HAP-1 (cell line): Measurements from ENCODE around the gene HUS1B.
"Not testable (repeated sequence)": the region's sequence is repeated elsewhere in the genome, so short reads cannot be mapped to it uniquely, and the experiment has no call there.

Experiments used
- DNase-seq, 2 experiments: peaks; one replicate each; pipeline ENCODE4 v3.0.0-alpha.2; 2016 to 2020; ENCODE audit warnings: low spot score in 2 of 2
- H3K27me3 ChIP-seq: fragments of 250-450 bp; sonication (Bioruptor Pico); 2 replicates; pipeline ENCODE4 v1.5.1; 2020; ENCODE audit warnings: low read depth, mild to moderate bottlenecking, moderate library complexity
- H3K36me3 ChIP-seq: fragments of 250-450 bp; sonication (Bioruptor Pico); replicated peaks from 2 replicates; pipeline ENCODE4 v1.5.1; 2020; ENCODE audit warnings: mild to moderate bottlenecking
- H3K4me1 ChIP-seq: fragments of 250-450 bp; sonication (Bioruptor Pico); 2 replicates; pipeline ENCODE4 v1.5.1; 2020; ENCODE audit warnings: mild to moderate bottlenecking
- H3K4me3 ChIP-seq: fragments of 250-450 bp; sonication (Bioruptor Pico); 2 replicates; pipeline ENCODE4 v1.5.1; 2020; ENCODE audit warnings: mild to moderate bottlenecking, moderate library complexity
- H3K9me3 ChIP-seq: fragments of 250-450 bp; sonication (Bioruptor Pico); 2 replicates; pipeline ENCODE4 v1.5.1; 2020; ENCODE audit warnings: mild to moderate bottlenecking, moderate library complexity
- in situ Hi-C: fragments of 300-500 bp; cut with MboI; formaldehyde crosslinking; loops from 3 replicates; pipeline ENCODE4 v1.14.3; 2020; ENCODE audit warnings: low sequenced_read_pairs, inconsistent platforms, mixed read lengths

HUS1B gene

GRCh38 chr6:665403-666267 lies 8.7 kb upstream of the HUS1B start:
- H3K27me3 ChIP-seq = no peaks in the 10 kb centered on the region
- in situ Hi-C loops = no loop called here
- peaks cover 4% of the 10 kb centered on the region for H3K9me3 ChIP-seq
- no peak overlapping the region for H3K4me3 ChIP-seq
- peaks cover 7% of the 10 kb centered on the region; the same call in 1 of the 2 replicates for H3K4me1 ChIP-seq
- DNase-seq = no peak
- H3K36me3 ChIP-seq = no peaks in the 10 kb centered on the region; the same call in 1 of the 2 replicates

DNA sequence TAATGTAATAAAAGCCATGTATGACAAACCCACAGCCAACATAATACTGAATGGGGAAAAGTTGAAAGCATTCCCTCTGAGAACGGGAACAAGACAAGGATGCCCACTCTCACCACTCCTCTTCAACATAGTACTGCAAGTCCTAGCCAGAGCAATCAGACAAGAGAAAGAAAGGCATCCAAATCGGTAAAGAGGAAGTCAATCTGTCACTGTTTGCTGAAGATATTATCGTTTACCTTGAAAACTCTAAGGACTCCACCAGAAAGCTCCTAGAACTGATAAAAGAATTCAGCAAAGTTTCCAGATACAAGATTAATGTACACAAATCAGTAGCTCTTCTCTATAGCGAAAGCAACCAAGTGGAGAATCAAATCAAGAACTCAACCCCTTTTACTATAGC lies 6.9 kb upstream of the HUS1B start:
- H3K9me3 ChIP-seq, H3K36me3 ChIP-seq, DNase-seq, H3K27me3 ChIP-seq, H3K4me3 ChIP-seq, in situ Hi-C loops: not testable (repeated sequence)
- H3K4me1 ChIP-seq = peaks cover 23% of the 10 kb centered on the region

DNA sequence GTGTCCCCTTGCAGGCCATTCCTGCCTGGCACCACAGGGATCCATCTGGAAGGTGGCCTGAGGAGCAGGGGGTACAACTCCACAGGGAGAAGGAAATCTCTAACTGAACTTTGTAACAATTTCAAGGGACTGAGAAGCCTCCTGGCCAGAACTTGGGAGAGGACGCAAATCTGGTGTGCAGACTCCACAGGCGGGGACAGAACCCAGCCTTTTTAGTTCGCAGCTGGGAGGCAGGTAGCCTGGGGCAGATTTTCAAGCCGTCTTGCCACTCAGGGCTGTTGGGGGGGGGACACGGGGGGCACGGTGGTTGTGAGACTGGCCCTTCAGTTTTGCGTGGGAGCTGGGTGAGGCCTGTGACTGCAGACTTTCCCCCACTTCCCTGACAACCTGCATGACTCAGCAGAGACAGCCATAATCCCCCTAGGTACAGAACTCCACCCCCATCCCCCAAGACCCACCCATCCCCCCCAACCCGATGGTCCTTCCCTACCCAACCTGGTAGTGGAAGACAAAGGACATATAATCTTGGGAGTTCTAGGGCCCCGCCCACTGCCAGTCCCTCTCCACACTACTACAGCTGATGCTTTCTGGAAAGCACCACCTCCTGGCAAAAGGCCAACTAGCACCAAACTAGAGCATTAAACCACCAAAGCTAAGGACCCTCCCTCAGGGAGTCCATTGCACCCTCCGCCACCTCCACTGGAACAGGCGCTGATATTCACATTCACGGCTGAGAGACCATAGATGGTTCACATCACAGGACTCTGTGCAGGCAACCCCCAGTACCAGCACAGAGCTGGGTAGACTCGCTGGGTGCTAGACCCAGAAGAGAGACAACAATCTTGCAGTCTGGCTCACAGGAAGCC lies 3.0 kb upstream of the HUS1B start:
- Histone ChIP-seq H3K27me3 (no peaks in the 10 kb centered on the region), H3K36me3 (no peaks in the 10 kb centered on the region), H3K9me3 (peaks cover 4% of the 10 kb centered on the region), H3K4me3 (no peak overlapping the region), H3K4me1 (peaks cover 46% of the 10 kb centered on the region)
- peak in 1 of 2 experiments; percentile 75 for DNase-seq
- in situ Hi-C loops = no loop called here

DNA sequence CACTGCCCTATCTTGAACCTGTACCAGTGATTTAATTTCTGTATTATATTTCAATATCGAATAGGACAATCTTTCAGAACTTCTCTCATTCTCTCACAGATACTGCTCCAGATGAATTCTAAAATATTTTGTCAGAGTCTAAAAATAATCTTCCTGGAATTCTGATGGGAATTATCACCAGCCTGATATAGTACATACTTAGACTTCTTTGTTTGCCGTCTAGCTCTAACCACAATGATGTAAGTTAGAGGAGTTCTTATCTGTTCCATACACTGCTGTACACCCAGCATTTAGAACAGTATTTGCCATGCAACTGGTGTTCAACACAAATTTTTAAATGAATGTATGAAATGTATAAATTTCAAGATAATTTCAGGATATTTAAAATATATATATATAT lies 1.3 kb upstream of the HUS1B start:
- peaks cover 51% of the 10 kb centered on the region for H3K4me1 ChIP-seq
- H3K27me3 ChIP-seq = no peaks in the 10 kb centered on the region
- H3K4me3 ChIP-seq = no peak overlapping the region
- in situ Hi-C loops = no loop called here
- no peaks in the 10 kb centered on the region for H3K9me3 ChIP-seq
- H3K36me3 ChIP-seq = peaks cover 4% of the 10 kb centered on the region
- no peak for DNase-seq

- no peak overlapping the region for H3K4me3 ChIP-seq
- no peaks in the 10 kb centered on the region for H3K9me3 ChIP-seq
- in situ Hi-C loops = no loop called here
- no peak for DNase-seq
- H3K4me1 ChIP-seq = peaks cover 51% of the 10 kb centered on the region
- H3K27me3 ChIP-seq = no peaks in the 10 kb centered on the region
- peaks cover 5% of the 10 kb centered on the region for H3K36me3 ChIP-seq
Observed at GRCh38 chr6:657743-658142, 843 bp upstream of the HUS1B start.

DNA sequence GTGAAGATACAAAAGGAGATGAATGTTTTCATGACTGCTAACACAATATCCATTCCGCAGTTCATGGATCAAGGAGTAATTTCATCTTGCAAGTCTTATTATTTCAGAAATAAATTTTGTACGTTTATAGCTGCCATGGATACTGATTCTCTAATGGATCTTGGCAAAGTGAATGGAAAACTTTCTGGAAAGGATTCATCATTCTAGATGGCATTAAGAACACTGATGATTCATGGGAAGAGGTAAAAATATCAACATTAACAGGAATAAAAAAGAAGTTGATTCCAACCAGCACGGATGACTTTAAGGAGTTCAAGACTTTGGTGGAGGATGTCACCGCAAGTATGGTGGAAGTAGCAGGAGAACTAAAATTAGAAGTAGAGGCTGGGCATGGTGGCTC lies 2.8 kb downstream of the HUS1B start:
- H3K36me3 ChIP-seq = peaks cover 5% of the 10 kb centered on the region
- H3K9me3 ChIP-seq = no peaks in the 10 kb centered on the region
- no peaks in the 10 kb centered on the region for H3K27me3 ChIP-seq
- H3K4me3 ChIP-seq = no peak overlapping the region
- peaks cover 34% of the 10 kb centered on the region for H3K4me1 ChIP-seq
- DNase-seq = no peak
- in situ Hi-C loops = no loop called here

DNA sequence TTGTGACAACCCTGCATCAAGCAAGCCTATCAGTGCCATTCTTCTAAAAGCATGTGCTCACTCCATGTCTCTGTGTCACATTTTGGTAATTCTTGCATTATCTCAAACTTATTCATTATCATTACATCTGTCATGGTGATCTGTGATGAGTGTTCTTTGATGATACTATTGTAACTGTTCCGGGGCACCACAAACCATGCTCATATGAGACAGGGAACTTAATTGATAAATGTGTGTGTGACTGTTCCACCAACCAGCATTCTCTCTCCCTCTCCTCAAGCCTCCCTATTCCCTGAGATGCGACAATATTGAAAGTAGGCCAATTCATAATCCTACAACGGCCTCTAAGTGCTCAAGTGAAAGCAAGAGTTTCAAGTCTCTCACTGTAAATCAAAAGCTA lies 4.0 kb downstream of the HUS1B start:
- in situ Hi-C loops = no loop called here
- no peaks in the 10 kb centered on the region for H3K9me3 ChIP-seq
- H3K36me3 ChIP-seq = peaks cover 5% of the 10 kb centered on the region
- DNase-seq = no peak
- no peak overlapping the region for H3K4me3 ChIP-seq
- peaks cover 25% of the 10 kb centered on the region for H3K4me1 ChIP-seq
- no peaks in the 10 kb centered on the region for H3K27me3 ChIP-seq

- Histone ChIP-seq H3K4me3 (no peak overlapping the region), H3K9me3 (no peaks in the 10 kb centered on the region), H3K27me3 (no peaks in the 10 kb centered on the region), H3K4me1 (peaks cover 10% of the 10 kb centered on the region), H3K36me3 (peaks cover 5% of the 10 kb centered on the region)
- in situ Hi-C loops = no loop called here
- peak in 1 of 2 experiments; percentile 74 for DNase-seq
Observed at GRCh38 chr6:650098-650497, 6.8 kb downstream of the HUS1B start.

DNA sequence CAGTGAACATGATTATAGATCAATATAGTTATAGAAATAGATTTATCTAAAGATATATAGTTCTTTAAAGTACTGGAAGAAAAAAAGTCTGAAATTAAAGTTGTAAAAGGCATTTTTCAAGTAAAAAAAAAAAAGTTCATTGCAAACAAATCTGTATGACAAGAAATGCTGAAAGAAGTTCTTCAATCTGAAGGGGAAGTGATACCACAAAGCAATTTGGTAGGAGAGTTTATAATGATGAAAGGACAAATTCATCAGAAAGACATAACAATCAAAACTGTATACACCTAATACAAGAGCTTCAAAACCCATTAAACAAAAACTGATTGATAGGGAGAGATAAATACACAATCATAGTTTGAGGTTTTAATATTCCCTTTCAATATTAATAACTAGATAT lies 14.1 kb downstream of the HUS1B start:
- in situ Hi-C loops = no loop called here
- Histone ChIP-seq H3K4me3 (no peak overlapping the region), H3K4me1 (peaks cover 7% of the 10 kb centered on the region; the same call in 1 of the 2 replicates)

GRCh38 chr6:641225-641985 lies 15.5 kb downstream of the HUS1B start:
- in situ Hi-C loops = no loop called here

More for the DNA sequence above, 14.1 kb downstream of the HUS1B start:
- no peak for DNase-seq
- Histone ChIP-seq H3K9me3 (no peaks in the 10 kb centered on the region), H3K36me3 (no peaks in the 10 kb centered on the region), H3K27me3 (no peaks in the 10 kb centered on the region)

GRCh38 chr6:636488-636887 lies 20.4 kb downstream of the HUS1B start:
- Histone ChIP-seq H3K4me1 (peaks cover 6% of the 10 kb centered on the region; the same call in 1 of the 2 replicates), H3K4me3 (no peak overlapping the region), H3K36me3 (no peaks in the 10 kb centered on the region; the same call in 1 of the 2 replicates), H3K27me3 (no peaks in the 10 kb centered on the region), H3K9me3 (no peaks in the 10 kb centered on the region)
- in situ Hi-C loops = no loop called here
- no peak for DNase-seq

More at GRCh38 chr6:641225-641985, 15.5 kb downstream of the HUS1B start:
- Histone ChIP-seq H3K27me3 (no peaks in the 10 kb centered on the region), H3K36me3 (no peaks in the 10 kb centered on the region; the same call in 1 of the 2 replicates), H3K9me3 (no peaks in the 10 kb centered on the region), H3K4me3 (no peak overlapping the region), H3K4me1 (peaks cover 7% of the 10 kb centered on the region; the same call in 1 of the 2 replicates)
- DNase-seq = peak in 1 of 2 experiments; percentile 15

GRCh38 chr6:635233-635632 lies 21.7 kb downstream of the HUS1B start:
- Histone ChIP-seq H3K9me3 (no peaks in the 10 kb centered on the region), H3K4me3 (no peak overlapping the region), H3K4me1 (no peaks in the 10 kb centered on the region), H3K27me3 (no peaks in the 10 kb centered on the region), H3K36me3 (no peaks in the 10 kb centered on the region; the same call in 1 of the 2 replicates)
- no peak for DNase-seq
- in situ Hi-C loops = no loop called here

GRCh38 chr6:633611-634010 lies 23.3 kb downstream of the HUS1B start:
- DNase-seq = no peak
- Histone ChIP-seq H3K4me1 (no peaks in the 10 kb centered on the region), H3K9me3 (no peaks in the 10 kb centered on the region), H3K36me3 (no peaks in the 10 kb centered on the region; the same call in 1 of the 2 replicates), H3K4me3 (no peak overlapping the region), H3K27me3 (no peaks in the 10 kb centered on the region)
- in situ Hi-C loops = no loop called here
